Measurements from ENCODE around the gene PPIL6. TPM values are rescaled to one million over a fixed set of nuclear protein-coding genes. Genes with fewer than 3 reads are reported as not detected.

Gene PPIL6
- total RNA-seq, 1 experiment from 2014 or later = 0.62 TPM

- no peaks in the 10 kb centered on the region for H3F3A ChIP-seq (ENCODE audit: low read length, unreplicated experiment)
- DNase-seq (peak; percentile 37), ATAC-seq (peak; percentile 53)
- H3K9me2 ChIP-seq (replicated peaks; ENCODE audit: low read length) = no peaks in the 10 kb centered on the region
- peak overlapping the region; percentile 86 for H2AFZ ChIP-seq (ENCODE audit: low read length)
- TSS peak; percentile 33 for BruUV-seq (replicated peaks)
- peaks cover 14% of the 10 kb centered on the region; the same call in 1 of the 2 replicates for H3K4me1 ChIP-seq (ENCODE audit: insufficient read depth, low read length)
- H4K20me1 ChIP-seq (ENCODE audit: low read length) = no peaks in the 10 kb centered on the region
- H3K4me2 ChIP-seq (ENCODE audit: low read length) = peak overlapping the region; percentile 80
- H3K9me3 ChIP-seq (ENCODE audit: low read length) = no peaks in the 10 kb centered on the region
- ChIA-PET POLR2A (ENCODE audit: unreplicated experiment) (interaction anchor here (0.5 to 0.6 kb wide), 4 partner anchors 12 to 883 kb away, joined by 3 to 9 read pairs (median 6); partner anchors contain the start of gene CEP57L1), CTCF (interaction anchor here (0.5 kb wide), 1 partner anchor 348 kb away, joined by 3 read pairs; no protein-coding TSS in a partner anchor)
- TF ChIP-seq EZH2 (IDR thresholded peaks at IDR 0.05; ENCODE audit: low read length, unreplicated experiment) (no peak), EZH2phosphoT487 (IDR thresholded peaks at IDR 0.05; ENCODE audit: borderline replicate concordance, low read length) (no peak)
- TF ChIP-seq, protein P1, sequence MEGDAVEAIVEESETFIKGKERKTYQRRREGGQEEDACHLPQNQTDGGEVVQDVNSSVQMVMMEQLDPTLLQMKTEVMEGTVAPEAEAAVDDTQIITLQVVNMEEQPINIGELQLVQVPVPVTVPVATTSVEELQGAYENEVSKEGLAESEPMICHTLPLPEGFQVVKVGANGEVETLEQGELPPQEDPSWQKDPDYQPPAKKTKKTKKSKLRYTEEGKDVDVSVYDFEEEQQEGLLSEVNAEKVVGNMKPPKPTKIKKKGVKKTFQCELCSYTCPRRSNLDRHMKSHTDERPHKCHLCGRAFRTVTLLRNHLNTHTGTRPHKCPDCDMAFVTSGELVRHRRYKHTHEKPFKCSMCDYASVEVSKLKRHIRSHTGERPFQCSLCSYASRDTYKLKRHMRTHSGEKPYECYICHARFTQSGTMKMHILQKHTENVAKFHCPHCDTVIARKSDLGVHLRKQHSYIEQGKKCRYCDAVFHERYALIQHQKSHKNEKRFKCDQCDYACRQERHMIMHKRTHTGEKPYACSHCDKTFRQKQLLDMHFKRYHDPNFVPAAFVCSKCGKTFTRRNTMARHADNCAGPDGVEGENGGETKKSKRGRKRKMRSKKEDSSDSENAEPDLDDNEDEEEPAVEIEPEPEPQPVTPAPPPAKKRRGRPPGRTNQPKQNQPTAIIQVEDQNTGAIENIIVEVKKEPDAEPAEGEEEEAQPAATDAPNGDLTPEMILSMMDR (conservative IDR thresholded peaks at IDR 0.05; ENCODE audit: low read depth, low read length) = no peak; the same call in 1 of the 2 replicates
- no peaks in the 10 kb centered on the region for H3K27me3 ChIP-seq (ENCODE audit: low read length)
- peak overlapping the region; percentile 84 for H3K4me3 ChIP-seq (ENCODE audit: low read length)
- peak overlapping the region; percentile 86 for H3K9ac ChIP-seq (ENCODE audit: low read length)
- peaks cover 16% of the 10 kb centered on the region for H3K79me2 ChIP-seq (ENCODE audit: low read length)
- intact Hi-C loops (cut with micrococcal nuclease) = loop anchor here (1.0 kb wide), 1 partner anchor 14 kb away; the partner anchor contains the start of gene MICAL1
- H3K36me3 ChIP-seq (ENCODE audit: low read depth, low read length) = no peaks in the 10 kb centered on the region
- peak overlapping the region; percentile 36; the same call in 1 of the 2 replicates for H3K27ac ChIP-seq (ENCODE audit: low read length)
Measured at GRCh38 chr6:109441069-109441816, 815 bp upstream of the PPIL6 start.

DNA sequence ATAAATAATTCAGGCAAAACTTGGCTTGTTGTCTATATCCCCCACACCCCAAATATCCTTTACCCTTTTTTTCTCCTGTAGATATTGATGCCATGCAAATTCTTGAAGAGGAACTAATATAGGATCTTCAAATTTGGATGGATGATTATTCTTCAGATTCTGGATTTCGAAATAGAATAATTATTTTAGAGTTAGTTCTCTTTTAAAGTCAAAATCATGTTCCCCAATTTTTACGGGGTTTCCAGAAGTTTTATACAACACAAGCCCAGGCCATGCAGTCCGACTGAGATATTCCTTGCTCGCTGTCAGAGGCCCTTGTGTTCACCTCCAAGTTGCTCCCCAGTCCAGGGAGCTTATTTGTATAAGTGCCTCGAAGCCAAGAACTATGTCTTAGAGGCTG is 4.4 kb downstream of the PPIL6 start:
- Histone ChIP-seq H4K20me1 (ENCODE audit: low read length) (no peaks in the 10 kb centered on the region), H3K9me3 (ENCODE audit: low read length) (no peaks in the 10 kb centered on the region), H3F3A (ENCODE audit: low read length, unreplicated experiment) (no peaks in the 10 kb centered on the region), H3K79me2 (ENCODE audit: low read length) (peaks cover 2% of the 10 kb centered on the region), H3K4me3 (ENCODE audit: low read length) (no peak overlapping the region), H3K27me3 (ENCODE audit: low read length) (no peaks in the 10 kb centered on the region), H3K36me3 (ENCODE audit: low read depth, low read length) (no peaks in the 10 kb centered on the region), H3K4me2 (ENCODE audit: low read length) (no peak overlapping the region), H2AFZ (ENCODE audit: low read length) (no peak overlapping the region), H3K27ac (ENCODE audit: low read length) (no peak overlapping the region), H3K9me2 (replicated peaks; ENCODE audit: low read length) (no peaks in the 10 kb centered on the region), H3K9ac (ENCODE audit: low read length) (no peak overlapping the region), H3K4me1 (ENCODE audit: insufficient read depth, low read length) (peaks cover 4% of the 10 kb centered on the region; the same call in 1 of the 2 replicates)
- ChIA-PET POLR2A (ENCODE audit: unreplicated experiment) (no interaction called here), CTCF (no interaction called here)
- intact Hi-C loops (cut with micrococcal nuclease) = loop anchor here (2.0 kb wide), 1 partner anchor 53 kb away; the partner anchor contains the start of gene CD164
- DNase-seq (no peak), ATAC-seq (no peak)
- TF ChIP-seq EZH2phosphoT487 (IDR thresholded peaks at IDR 0.05; ENCODE audit: borderline replicate concordance, low read length) = no peak
- no peak for TF ChIP-seq EZH2 (IDR thresholded peaks at IDR 0.05; ENCODE audit: low read length, unreplicated experiment)
- TF ChIP-seq, protein P1 (conservative IDR thresholded peaks at IDR 0.05; ENCODE audit: low read depth, low read length) = no peak
- BruUV-seq (replicated peaks) = no TSS peak

GRCh38 chr6:109434456-109434855 is 6.0 kb downstream of the PPIL6 start:
- POLR2A ChIA-PET (ENCODE audit: unreplicated experiment) = no interaction called here
- no peak for DNase-seq
- intact Hi-C loops (cut with micrococcal nuclease) = no loop called here
- ATAC-seq = no peak
- no peaks in the 10 kb centered on the region for H3F3A ChIP-seq (ENCODE audit: low read length, unreplicated experiment)
- no peaks in the 10 kb centered on the region for H3K79me2 ChIP-seq (ENCODE audit: low read length)
- no peak overlapping the region for H2AFZ ChIP-seq (ENCODE audit: low read length)
- H3K4me1 ChIP-seq (ENCODE audit: insufficient read depth, low read length) = peaks cover 5% of the 10 kb centered on the region
- H3K36me3 ChIP-seq (ENCODE audit: low read depth, low read length) = no peaks in the 10 kb centered on the region
- CTCF ChIA-PET = no interaction called here
- H3K27me3 ChIP-seq (ENCODE audit: low read length) = no peaks in the 10 kb centered on the region
- H3K9ac ChIP-seq (ENCODE audit: low read length) = no peak overlapping the region
- no peak overlapping the region for H3K27ac ChIP-seq (ENCODE audit: low read length)
- no peaks in the 10 kb centered on the region for H3K9me2 ChIP-seq (replicated peaks; ENCODE audit: low read length)
- H3K4me3 ChIP-seq (ENCODE audit: low read length) = no peak overlapping the region
- no peak overlapping the region for H3K4me2 ChIP-seq (ENCODE audit: low read length)
- BruUV-seq (replicated peaks) = no TSS peak
- no peaks in the 10 kb centered on the region for H3K9me3 ChIP-seq (ENCODE audit: low read length)
- TF ChIP-seq EZH2phosphoT487 (IDR thresholded peaks at IDR 0.05; ENCODE audit: borderline replicate concordance, low read length) (no peak), EZH2 (IDR thresholded peaks at IDR 0.05; ENCODE audit: low read length, unreplicated experiment) (no peak)
- TF ChIP-seq, protein P1 (conservative IDR thresholded peaks at IDR 0.05; ENCODE audit: low read depth, low read length) = no peak
- H4K20me1 ChIP-seq (ENCODE audit: low read length) = no peaks in the 10 kb centered on the region
